22Rv1 (cell line): Measurements from ENCODE around the gene SLC16A8.

Source experiments
- ZFX ChIP-seq: fragments of 450-650 bp; IDR thresholded peaks from 2 replicates; pipeline ENCODE4 v1.6.1; 2017; ENCODE audit warnings: antibody characterized with exemption, borderline replicate concordance
- TF ChIP-seq, protein P1 (sequence below): fragments of 450-650 bp; IDR thresholded peaks from 2 replicates; pipeline ENCODE4 v1.5.1; 2017; ENCODE audit warnings: mild to moderate bottlenecking

GRCh38 chr22:38066381-38067027 is 17.5 kb downstream of the SLC16A8 start:
- TF ChIP-seq, protein P1, sequence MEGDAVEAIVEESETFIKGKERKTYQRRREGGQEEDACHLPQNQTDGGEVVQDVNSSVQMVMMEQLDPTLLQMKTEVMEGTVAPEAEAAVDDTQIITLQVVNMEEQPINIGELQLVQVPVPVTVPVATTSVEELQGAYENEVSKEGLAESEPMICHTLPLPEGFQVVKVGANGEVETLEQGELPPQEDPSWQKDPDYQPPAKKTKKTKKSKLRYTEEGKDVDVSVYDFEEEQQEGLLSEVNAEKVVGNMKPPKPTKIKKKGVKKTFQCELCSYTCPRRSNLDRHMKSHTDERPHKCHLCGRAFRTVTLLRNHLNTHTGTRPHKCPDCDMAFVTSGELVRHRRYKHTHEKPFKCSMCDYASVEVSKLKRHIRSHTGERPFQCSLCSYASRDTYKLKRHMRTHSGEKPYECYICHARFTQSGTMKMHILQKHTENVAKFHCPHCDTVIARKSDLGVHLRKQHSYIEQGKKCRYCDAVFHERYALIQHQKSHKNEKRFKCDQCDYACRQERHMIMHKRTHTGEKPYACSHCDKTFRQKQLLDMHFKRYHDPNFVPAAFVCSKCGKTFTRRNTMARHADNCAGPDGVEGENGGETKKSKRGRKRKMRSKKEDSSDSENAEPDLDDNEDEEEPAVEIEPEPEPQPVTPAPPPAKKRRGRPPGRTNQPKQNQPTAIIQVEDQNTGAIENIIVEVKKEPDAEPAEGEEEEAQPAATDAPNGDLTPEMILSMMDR = no peak
- TF ChIP-seq ZFX = no peak
